ENCODE measurements around the gene C1orf35.

The C1orf35 gene

DNA sequence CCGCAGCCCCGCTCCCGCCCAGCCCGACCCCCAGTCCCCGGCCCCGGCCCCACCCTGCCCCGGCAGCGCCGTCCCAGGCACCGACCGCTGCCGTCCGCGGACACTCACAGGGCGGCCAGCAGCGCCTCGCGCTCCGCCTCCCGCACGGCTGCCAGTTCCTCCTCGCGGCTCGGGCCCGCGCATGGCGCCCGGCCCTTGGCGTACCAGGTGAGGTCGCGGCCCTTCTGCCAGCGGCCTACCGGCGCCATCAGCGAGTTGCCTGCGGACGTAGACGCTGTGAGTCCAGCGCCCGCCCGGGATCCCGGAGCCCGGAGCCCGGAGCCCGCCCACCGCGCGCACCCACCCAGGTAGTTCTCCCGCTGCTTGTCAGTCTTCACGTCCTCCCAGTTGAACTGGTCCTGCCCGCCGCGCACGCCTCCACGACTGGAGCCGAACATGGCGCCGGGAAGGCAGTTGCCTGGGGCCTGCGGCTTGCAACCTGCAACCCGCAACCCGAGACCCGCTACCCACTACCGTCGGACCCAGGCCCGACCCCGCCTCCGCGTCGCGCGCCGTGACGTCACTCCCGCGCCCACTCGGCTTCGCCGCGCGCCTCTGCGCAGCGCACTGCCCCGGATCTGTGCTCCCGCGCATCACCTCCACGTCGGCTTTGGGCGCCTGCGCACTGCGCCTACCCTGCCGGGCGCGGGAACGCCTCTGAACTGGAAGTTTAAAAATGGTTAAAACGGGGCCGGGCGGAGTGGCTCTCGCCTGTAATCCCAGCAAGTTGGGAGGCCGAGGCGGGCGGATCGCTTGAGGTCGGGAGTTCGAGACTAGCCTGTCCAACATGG lies at the start of gene C1orf35:
C1orf35 (minus strand) TSS at position 535 of the 830 bp plus-strand sequence; CDS start at position 437, 98 bp downstream.
- TF ChIP-seq FOXM1 (IDR thresholded peaks at IDR 0.05; ENCODE audit: borderline replicate concordance, low read depth) (no peak), EP300 (IDR thresholded peaks at IDR 0.05; ENCODE audit: borderline replicate concordance) (peak; percentile 8; the same call in 1 of the 2 replicates), CREB1 (IDR thresholded peaks at IDR 0.05; ENCODE audit: low read depth) (peak; percentile 91), ZBTB7A (IDR thresholded peaks at IDR 0.05; ENCODE audit: low read depth) (peak; percentile 80; the same call in 1 of the 2 replicates), TAF1 (IDR thresholded peaks at IDR 0.05; ENCODE audit: low read depth) (peak; percentile 73), TEAD4 (IDR thresholded peaks at IDR 0.05) (no peak), YY1 (IDR thresholded peaks at IDR 0.05; ENCODE audit: low read depth) (peak; percentile 83), TCF12 (IDR thresholded peaks at IDR 0.05; ENCODE audit: low read depth) (0 out of 2 replicates have a peak, but pooled peaks have one; percentile 15), EGR1 (IDR thresholded peaks at IDR 0.05) (peak; percentile 72)
- TF ChIP-seq, protein P1, sequence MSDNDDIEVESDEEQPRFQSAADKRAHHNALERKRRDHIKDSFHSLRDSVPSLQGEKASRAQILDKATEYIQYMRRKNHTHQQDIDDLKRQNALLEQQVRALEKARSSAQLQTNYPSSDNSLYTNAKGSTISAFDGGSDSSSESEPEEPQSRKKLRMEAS (IDR thresholded peaks at IDR 0.05), result peak; percentile 95

DNA sequence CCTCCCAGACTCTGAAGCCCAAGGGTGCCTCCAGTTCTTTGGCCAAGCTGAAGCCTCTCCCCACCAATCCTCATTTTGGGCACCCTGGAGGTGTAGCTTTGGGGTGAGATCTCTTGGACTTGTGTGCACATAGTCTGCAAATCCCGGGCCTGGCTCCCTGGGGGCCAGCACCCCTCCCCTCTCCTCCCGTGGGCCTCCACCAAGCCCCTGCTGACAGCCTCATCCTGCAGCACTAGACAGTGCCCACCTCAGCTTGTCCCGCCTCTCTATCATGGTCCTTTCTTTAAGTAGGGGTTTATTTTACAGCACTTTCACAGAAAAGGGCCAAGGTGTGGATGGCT lies 49.8 kb upstream of the C1orf35 start:
- TF ChIP-seq TEAD4 (IDR thresholded peaks at IDR 0.05) (no peak), TCF12 (IDR thresholded peaks at IDR 0.05; ENCODE audit: low read depth) (no peak), CEBPB (IDR thresholded peaks at IDR 0.05) (no peak), EP300 (IDR thresholded peaks at IDR 0.05; ENCODE audit: borderline replicate concordance) (no peak), CREB1 (IDR thresholded peaks at IDR 0.05; ENCODE audit: low read depth) (no peak), FOXM1 (IDR thresholded peaks at IDR 0.05; ENCODE audit: borderline replicate concordance, low read depth) (no peak), RAD21 (IDR thresholded peaks at IDR 0.05; ENCODE audit: low read depth) (no peak), NFIC (IDR thresholded peaks at IDR 0.05) (no peak), EGR1 (IDR thresholded peaks at IDR 0.05) (no peak), ZBTB7A (IDR thresholded peaks at IDR 0.05; ENCODE audit: low read depth) (no peak), TAF1 (IDR thresholded peaks at IDR 0.05; ENCODE audit: low read depth) (no peak), YY1 (IDR thresholded peaks at IDR 0.05; ENCODE audit: low read depth) (no peak)
- TF ChIP-seq, protein P2, sequence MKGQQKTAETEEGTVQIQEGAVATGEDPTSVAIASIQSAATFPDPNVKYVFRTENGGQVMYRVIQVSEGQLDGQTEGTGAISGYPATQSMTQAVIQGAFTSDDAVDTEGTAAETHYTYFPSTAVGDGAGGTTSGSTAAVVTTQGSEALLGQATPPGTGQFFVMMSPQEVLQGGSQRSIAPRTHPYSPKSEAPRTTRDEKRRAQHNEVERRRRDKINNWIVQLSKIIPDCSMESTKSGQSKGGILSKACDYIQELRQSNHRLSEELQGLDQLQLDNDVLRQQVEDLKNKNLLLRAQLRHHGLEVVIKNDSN (IDR thresholded peaks at IDR 0.05), result no peak
- TF ChIP-seq, protein P1 (IDR thresholded peaks at IDR 0.05), result no peak
- TF ChIP-seq, protein P3, sequence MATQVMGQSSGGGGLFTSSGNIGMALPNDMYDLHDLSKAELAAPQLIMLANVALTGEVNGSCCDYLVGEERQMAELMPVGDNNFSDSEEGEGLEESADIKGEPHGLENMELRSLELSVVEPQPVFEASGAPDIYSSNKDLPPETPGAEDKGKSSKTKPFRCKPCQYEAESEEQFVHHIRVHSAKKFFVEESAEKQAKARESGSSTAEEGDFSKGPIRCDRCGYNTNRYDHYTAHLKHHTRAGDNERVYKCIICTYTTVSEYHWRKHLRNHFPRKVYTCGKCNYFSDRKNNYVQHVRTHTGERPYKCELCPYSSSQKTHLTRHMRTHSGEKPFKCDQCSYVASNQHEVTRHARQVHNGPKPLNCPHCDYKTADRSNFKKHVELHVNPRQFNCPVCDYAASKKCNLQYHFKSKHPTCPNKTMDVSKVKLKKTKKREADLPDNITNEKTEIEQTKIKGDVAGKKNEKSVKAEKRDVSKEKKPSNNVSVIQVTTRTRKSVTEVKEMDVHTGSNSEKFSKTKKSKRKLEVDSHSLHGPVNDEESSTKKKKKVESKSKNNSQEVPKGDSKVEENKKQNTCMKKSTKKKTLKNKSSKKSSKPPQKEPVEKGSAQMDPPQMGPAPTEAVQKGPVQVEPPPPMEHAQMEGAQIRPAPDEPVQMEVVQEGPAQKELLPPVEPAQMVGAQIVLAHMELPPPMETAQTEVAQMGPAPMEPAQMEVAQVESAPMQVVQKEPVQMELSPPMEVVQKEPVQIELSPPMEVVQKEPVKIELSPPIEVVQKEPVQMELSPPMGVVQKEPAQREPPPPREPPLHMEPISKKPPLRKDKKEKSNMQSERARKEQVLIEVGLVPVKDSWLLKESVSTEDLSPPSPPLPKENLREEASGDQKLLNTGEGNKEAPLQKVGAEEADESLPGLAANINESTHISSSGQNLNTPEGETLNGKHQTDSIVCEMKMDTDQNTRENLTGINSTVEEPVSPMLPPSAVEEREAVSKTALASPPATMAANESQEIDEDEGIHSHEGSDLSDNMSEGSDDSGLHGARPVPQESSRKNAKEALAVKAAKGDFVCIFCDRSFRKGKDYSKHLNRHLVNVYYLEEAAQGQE (IDR thresholded peaks at IDR 0.05; ENCODE audit: low read depth), result no peak

DNA sequence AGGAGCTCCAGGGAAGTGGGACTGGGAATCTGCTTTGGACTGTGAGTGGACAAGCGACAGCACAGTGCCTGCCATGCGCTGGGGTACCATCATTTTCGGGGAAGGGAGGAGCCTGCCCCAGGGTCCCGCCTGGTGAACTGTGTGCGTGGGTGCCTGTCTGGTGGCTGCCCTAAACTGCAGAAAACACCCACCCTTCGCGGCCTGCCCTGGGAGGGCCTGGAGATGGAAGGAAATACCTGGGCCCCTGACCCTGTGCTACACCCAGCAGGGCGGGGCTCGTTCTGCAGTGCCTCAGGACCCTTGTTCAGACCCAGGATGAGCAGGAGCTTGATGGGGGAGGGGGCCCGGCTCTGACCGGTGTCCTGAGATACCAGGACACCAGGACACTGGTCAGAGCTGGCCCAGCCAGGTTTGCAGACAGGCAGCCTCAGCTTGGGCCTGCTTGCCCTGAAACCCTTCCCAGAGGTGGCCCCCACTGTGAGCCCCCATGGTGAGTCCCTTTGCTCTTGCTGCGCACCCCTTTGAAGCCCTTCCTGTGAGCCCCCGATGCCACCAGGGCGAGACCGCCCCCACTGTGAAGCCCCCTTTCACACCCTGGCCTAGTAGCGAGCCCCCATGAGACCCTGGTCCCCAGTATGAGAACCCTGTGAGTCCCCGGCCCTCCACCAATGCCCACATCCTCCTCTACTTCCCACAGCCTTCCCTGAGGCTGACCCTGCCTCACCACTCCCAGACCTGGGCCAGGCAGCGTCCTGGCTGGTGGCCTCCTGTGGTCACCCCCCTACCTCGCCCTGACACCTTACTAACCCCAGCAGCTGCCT lies 49.2 kb upstream of the C1orf35 start:
- TF ChIP-seq EP300 (IDR thresholded peaks at IDR 0.05; ENCODE audit: borderline replicate concordance), result no peak

DNA sequence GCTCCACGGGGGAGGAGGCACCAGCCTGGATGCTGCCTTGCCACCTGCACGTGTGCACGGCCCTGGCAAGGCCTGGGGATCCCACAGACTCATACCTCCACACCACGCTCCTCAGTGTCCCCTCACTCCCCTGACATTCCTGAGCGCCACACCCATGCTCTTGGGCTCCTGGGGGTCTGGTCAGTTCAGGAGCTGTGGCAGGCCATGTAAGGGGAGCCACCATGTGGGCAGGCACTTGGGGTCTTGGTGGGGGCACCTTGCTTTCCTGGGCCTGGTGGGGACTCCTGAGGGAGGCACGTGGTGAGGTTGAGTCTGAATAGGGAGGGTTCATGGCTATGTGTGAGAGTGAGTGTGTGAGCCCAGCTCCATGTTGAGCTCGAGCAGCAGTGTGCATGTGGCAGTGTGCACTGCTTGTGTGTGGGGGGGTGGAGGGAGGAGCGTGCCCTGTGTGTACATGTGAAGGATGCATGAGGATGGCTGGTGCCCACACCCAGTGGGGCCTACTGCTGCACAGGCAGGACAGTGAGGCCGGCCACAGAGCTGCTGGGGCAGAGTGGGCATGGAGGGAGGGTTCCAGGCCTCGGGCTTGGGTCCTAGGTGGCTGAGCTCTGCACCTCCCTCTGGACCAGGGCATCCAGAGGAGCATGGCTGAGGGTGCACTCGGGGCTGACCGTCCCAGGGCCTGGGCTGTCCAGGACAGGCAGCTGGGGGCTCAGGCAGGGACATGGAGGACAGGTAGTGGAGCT lies 48.2 kb upstream of the C1orf35 start:
- TF ChIP-seq NFIC (IDR thresholded peaks at IDR 0.05) (no peak), ZBTB7A (IDR thresholded peaks at IDR 0.05; ENCODE audit: low read depth) (no peak)
- TF ChIP-seq, protein P2 (IDR thresholded peaks at IDR 0.05), result no peak

DNA sequence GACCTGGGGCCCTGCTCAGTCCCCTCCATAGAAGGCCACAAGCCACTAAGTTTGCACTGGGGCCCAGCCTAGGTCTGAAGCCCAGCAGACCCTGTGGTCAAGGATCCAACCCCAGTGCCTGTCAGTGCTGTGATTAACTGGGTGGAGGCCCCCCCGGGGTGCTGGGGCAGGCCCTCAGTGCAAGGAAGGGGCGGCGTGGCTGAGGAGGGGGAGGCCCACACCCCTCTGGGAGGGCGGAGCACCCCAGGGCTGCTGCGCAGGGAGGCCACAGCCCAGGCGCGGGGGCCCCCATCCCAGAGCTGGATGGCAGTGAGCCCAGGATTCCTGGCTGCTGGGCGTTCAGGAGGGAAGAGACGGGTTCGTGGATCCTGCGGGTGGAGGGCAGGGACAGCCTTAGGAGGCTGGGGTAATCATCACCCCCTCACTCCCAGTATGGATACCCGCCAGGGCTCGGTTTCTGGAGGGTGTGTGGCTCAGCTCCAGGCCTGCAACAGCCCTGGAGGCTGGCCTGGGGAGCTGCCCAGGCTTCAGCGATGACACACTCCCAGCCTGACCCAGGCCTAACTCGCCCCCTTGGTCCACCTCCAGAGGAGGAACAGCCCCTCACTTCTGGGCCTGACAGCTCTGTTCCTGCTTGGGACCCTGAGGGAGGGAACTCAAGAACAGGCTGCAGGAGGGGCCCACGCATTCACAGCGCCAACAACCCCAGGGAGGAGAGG lies 47.5 kb upstream of the C1orf35 start:
- TF ChIP-seq RAD21 (IDR thresholded peaks at IDR 0.05; ENCODE audit: low read depth) (no peak), TCF12 (IDR thresholded peaks at IDR 0.05; ENCODE audit: low read depth) (no peak), EP300 (IDR thresholded peaks at IDR 0.05; ENCODE audit: borderline replicate concordance) (no peak), TAF1 (IDR thresholded peaks at IDR 0.05; ENCODE audit: low read depth) (no peak), NFIC (IDR thresholded peaks at IDR 0.05) (no peak), ZBTB7A (IDR thresholded peaks at IDR 0.05; ENCODE audit: low read depth) (no peak), FOXM1 (IDR thresholded peaks at IDR 0.05; ENCODE audit: borderline replicate concordance, low read depth) (no peak), CEBPB (IDR thresholded peaks at IDR 0.05) (no peak), CREB1 (IDR thresholded peaks at IDR 0.05; ENCODE audit: low read depth) (no peak), EGR1 (IDR thresholded peaks at IDR 0.05) (no peak), YY1 (IDR thresholded peaks at IDR 0.05; ENCODE audit: low read depth) (no peak), TEAD4 (IDR thresholded peaks at IDR 0.05) (no peak)
- TF ChIP-seq, protein P3 (IDR thresholded peaks at IDR 0.05; ENCODE audit: low read depth), result no peak
- TF ChIP-seq, protein P1 (IDR thresholded peaks at IDR 0.05), result no peak
- TF ChIP-seq, protein P2 (IDR thresholded peaks at IDR 0.05), result no peak

Measured in Ishikawa (cell line).